Brain microvascular endothelial cell (primary cell): Measurements from ENCODE around the gene TMPRSS13.

ENCODE experiments used
- DNase-seq: peaks from one replicate; pipeline ENCODE4 v3.0.0-alpha.2; 2020
- H3K27ac ChIP-seq: fragments of 250-450 bp; sonication (Bioruptor Pico); 2 replicates; pipeline ENCODE4 v1.5.1; 2020; ENCODE audit warnings: mild to moderate bottlenecking, moderate library complexity
- H3K27me3 ChIP-seq: fragments of 250-450 bp; sonication (Bioruptor Pico); replicated peaks from 2 replicates; pipeline ENCODE4 v1.5.1; 2020; ENCODE audit warnings: mild to moderate bottlenecking
- H3K36me3 ChIP-seq: fragments of 250-450 bp; sonication (Bioruptor Pico); replicated peaks from 2 replicates; pipeline ENCODE4 v1.5.1; 2020; ENCODE audit warnings: mild to moderate bottlenecking
- H3K4me3 ChIP-seq: 2 replicates; pipeline ENCODE4 v1.5.1; 2011; ENCODE audit warnings: low read depth, mild to moderate bottlenecking, control low read depth, low read length, moderate library complexity
- in situ Hi-C: cut with HindIII; loops from 2 replicates; pipeline ENCODE4 v1.10.0; 2017; ENCODE audit warnings: low sequenced_read_pairs, low pct_ligation_motif_present
- TF ChIP-seq, protein P1 (sequence below): IDR thresholded peaks from 2 replicates; pipeline ENCODE4 v1.5.1; 2011; ENCODE audit warnings: low read depth, mild to moderate bottlenecking, moderate library complexity, low read length, control low read depth, inconsistent platforms; ENCODE audit errors: missing control alignments

The TMPRSS13 gene

DNA sequence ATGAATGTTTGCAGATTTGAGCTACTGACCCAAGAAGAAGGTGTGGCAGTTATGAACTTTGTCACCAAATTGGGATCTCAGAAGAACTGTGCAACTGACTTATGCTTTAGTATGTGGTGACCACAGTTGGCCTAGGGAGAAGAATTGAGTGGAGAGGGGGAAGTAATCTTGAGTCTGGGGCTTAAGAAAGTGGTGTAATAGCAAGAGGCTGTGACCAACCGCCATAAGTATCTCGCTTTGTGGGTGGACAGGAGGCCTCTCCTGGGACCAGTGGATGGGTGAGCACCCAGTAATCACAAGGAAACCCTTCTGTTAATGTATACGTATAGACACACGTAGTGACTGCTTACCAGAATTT lies 44.3 kb upstream of the TMPRSS13 start:
- DNase-seq = no peak
- no peak overlapping the region for H3K27ac ChIP-seq
- H3K27me3 ChIP-seq = no peaks in the 10 kb centered on the region
- TF ChIP-seq, protein P1, sequence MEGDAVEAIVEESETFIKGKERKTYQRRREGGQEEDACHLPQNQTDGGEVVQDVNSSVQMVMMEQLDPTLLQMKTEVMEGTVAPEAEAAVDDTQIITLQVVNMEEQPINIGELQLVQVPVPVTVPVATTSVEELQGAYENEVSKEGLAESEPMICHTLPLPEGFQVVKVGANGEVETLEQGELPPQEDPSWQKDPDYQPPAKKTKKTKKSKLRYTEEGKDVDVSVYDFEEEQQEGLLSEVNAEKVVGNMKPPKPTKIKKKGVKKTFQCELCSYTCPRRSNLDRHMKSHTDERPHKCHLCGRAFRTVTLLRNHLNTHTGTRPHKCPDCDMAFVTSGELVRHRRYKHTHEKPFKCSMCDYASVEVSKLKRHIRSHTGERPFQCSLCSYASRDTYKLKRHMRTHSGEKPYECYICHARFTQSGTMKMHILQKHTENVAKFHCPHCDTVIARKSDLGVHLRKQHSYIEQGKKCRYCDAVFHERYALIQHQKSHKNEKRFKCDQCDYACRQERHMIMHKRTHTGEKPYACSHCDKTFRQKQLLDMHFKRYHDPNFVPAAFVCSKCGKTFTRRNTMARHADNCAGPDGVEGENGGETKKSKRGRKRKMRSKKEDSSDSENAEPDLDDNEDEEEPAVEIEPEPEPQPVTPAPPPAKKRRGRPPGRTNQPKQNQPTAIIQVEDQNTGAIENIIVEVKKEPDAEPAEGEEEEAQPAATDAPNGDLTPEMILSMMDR = no peak
- H3K36me3 ChIP-seq = no peaks in the 10 kb centered on the region
- no peak overlapping the region for H3K4me3 ChIP-seq
- in situ Hi-C loops = no loop called here

GRCh38 chr11:117972629-117973502 lies 43.7 kb upstream of the TMPRSS13 start:
- H3K36me3 ChIP-seq = no peaks in the 10 kb centered on the region
- TF ChIP-seq, protein P1 = no peak
- in situ Hi-C loops = no loop called here
- no peaks in the 10 kb centered on the region for H3K27me3 ChIP-seq
- H3K4me3 ChIP-seq = no peak overlapping the region
- DNase-seq = no peak
- no peak overlapping the region for H3K27ac ChIP-seq

GRCh38 chr11:117972044-117972443 lies 42.8 kb upstream of the TMPRSS13 start:
- no peaks in the 10 kb centered on the region for H3K36me3 ChIP-seq
- no peak overlapping the region for H3K27ac ChIP-seq
- in situ Hi-C loops = no loop called here
- TF ChIP-seq, protein P1 = no peak
- no peak overlapping the region for H3K4me3 ChIP-seq
- no peaks in the 10 kb centered on the region for H3K27me3 ChIP-seq
- no peak for DNase-seq

- DNase-seq = peak; percentile 32
- TF ChIP-seq, protein P1 = no peak
- in situ Hi-C loops = no loop called here
- no peaks in the 10 kb centered on the region for H3K36me3 ChIP-seq
- no peak overlapping the region for H3K27ac ChIP-seq
- H3K4me3 ChIP-seq = no peak overlapping the region
- H3K27me3 ChIP-seq = no peaks in the 10 kb centered on the region
These were observed 41.3 kb upstream of the TMPRSS13 start for GRCh38 chr11:117970400-117971024.

DNA sequence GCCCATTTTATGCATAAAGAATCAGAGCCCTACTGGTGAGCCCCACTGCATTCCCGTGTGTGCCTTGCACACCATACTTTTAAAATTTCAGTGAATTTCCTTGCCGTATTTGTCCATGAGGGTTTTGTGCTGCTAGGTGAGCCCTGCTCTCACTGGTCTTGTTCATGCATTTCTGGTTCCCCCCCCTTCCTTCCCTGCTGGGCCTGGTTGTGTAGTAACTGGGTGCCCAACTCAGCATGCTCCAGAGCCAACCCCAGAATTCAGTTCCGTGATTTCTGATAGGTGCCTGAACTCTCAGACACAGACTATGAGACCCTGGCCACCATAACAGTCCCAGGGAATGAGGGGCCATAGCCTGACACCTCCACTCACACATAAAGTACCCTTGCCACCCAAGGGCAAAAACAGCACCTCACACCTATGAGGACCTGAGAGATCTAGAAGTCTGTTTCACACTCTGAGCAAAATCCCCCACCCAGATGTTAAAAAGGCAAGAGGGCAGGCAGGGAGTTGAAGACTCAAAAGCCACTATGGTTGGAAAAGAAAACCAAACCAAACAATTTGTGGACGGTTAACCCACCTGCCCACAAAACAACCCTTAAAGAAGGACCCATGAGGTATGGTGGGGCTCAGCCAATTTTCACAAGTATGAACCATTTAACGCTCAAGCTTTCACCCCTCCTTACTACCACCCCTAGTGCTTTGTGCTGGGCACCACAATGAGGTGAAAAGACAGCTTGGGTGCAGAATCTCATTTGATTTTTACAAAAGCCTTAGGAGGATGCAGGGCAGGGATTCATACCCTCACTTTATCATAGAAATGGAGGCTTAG lies 40.2 kb upstream of the TMPRSS13 start:
- no peak overlapping the region for H3K4me3 ChIP-seq
- no peak for DNase-seq
- no peaks in the 10 kb centered on the region for H3K27me3 ChIP-seq
- no peaks in the 10 kb centered on the region for H3K36me3 ChIP-seq
- TF ChIP-seq, protein P1 = no peak
- H3K27ac ChIP-seq = no peak overlapping the region
- in situ Hi-C loops = no loop called here
